GM21619 (cell line): ENCODE results near the gene SIRPB2.

Source experiments
- ATAC-seq: cut with Tn5 transposase; IDR thresholded peaks from one replicate; pipeline ENCODE4 v1.9.1; 2021; ENCODE audit not compliant: unreplicated experiment

The SIRPB2 gene

DNA sequence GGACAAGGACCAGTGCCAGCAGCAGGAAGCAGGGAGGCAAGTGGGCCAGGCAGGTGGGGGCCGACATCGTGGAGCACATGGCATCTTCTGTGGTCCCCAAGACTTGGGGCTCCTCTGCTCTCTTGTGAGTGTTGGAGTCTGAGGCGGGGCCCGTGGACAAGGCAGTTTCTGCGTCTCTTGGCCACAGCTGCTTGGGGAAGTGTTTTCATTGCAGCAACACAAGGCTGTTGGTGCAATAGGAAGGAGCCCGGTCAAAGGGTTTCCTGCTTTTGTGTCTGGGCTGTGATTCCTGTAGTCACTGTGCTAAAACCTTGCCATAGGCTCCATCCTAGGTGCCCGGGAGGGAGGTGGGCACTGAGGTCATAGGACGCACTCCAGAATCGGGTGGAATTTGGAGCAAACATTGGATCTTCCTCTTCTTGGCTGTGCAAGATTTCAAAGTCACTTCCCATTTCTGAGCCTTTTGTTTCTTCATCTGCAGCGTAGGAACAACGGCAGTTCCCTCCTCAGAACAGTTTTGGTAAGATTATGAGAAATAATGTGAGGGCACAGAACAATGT, at the start of gene SIRPB2:
SIRPB2 (minus strand) TSS at position 140 of the 560 bp plus-strand sequence; CDS start at position 79, 61 bp downstream.
- no peak for ATAC-seq

DNA sequence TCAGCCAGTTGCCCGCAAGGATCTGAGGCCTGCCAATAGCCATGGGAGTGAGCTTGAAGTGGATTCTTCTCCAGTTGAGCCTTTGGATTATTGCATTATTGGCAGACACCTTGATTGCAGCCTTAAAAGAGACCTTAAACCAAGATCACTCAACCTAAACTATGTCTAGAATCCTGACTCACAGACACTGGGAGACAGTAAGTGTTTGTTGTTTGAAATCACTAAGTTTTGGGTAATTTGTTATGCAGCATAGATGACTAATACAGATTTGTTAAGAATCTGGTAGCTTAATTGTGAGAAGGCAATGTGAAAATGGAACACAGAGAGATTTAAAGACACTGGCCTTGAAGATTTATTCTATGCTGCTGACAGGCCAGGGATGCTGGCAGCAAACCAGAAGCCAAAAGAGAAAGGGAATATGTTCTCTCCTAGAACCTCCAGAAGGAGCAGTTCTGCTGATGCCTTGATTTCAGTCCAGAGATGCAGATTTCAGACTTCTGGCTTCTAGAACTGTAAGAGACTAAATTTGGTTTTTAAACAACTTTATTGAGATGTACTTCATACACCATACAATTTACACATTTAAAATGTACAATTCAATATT, 48.7 kb upstream of the SIRPB2 start:
- ATAC-seq = no peak

DNA sequence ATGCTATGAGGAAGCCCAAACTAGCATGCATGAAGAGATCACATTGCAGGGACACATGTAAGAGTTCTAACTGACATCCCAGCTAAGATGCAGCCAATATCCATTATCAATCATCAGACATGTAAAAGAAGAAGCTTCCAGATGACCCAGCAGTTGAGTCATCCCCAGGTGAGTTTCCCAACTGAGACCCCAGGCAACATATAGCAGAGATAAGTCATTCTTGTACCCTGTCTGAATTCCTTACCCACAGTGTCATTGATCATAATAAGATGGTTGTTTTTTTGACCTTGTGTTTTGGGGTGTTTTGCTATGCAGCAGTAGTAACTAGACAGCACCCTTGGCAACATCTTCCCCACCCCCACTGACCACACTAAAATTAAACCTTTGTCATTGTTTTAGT, 47.4 kb upstream of the SIRPB2 start:
- ATAC-seq = no peak

DNA sequence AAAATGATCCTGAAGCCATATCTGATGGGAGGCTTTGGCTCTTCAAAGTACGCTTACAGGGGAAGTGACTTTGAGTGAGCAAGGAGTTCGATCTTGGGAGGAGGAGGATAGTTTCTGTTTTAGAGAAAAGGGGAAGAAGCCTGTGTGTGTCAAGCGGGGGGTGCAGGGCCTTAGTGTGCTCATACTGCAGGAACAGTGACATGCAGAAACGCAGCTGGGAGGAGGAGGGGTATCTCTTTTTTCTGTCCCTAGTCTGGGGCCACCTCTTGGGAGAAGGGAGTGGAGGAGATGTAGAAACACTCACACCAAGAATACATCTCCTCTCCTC, 46.5 kb upstream of the SIRPB2 start:
- ATAC-seq = no peak

DNA sequence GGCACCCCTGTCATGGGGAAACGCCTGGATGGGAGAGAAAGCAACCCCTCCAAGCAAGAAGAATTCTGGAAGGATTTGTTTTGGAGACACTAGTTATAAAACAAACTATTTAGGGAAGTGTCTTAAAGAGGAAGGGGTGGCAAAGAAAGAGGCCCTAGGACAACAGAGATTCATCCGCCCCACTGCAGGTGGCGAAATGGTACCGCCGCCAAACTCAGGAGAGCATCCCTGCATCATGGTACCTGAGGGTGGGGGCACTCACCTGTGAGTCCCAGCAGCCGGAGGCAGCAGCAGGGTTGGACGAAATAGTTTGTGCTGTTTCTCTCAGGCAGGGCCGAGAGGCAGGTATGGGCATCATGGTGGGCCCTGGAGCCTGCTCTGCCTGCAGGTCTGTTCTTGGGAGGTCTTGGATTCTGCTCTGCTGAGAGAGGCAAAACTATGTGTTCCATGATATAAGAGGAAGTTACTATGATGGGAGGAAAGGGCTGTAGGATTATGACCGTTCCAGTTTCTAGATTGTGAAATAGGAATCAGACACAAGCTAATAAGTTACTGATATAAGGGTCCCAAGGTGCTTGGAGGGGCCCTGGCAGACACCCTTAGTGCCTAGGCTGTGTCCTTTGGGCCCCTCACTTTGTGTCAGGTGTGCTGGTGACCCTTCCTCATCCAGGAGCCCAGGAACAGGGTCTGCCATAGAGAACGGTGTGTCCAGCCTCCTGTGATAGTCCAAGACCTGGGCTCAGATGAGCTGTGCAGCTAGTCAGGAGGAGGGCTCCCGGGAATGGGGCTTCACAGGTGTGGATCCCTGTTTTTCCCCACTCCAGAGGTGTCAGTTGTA, 45.9 kb upstream of the SIRPB2 start:
- no peak for ATAC-seq

DNA sequence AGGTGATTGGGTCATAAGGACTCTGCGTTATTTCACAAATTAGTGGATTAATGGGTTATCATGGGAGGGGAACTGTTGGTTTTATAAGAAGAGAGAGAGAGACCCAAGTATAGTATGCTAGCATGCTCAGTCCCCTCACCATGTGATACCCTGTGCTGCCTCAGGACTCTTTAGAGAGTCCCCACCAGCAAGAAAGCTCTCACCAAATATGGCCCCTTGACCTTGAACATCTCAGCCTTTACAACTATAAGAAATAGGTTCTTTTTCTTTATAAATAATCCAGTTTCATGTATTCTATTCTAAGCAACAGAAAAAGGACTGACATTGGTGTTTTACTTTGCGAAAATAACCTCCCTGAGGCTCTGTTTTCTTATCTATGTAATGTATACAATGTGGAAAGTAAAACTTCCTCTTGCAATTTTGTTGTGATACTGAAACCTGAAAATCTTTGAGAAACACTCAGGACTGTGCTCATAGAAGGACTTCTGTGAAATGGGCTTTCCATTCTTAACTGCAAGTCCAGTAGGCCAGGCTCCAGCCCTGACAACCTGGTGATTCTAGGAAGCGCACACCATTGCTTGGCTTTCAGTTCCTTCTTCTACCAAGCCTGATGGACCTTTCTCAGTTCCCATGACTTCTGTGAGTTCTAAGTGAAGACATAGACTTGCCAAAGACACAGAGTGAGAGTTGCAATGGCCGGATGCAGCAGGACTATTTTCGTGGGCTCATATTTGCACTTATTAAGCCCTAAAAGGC, 44.4 kb upstream of the SIRPB2 start:
- peak; percentile 94 for ATAC-seq

DNA sequence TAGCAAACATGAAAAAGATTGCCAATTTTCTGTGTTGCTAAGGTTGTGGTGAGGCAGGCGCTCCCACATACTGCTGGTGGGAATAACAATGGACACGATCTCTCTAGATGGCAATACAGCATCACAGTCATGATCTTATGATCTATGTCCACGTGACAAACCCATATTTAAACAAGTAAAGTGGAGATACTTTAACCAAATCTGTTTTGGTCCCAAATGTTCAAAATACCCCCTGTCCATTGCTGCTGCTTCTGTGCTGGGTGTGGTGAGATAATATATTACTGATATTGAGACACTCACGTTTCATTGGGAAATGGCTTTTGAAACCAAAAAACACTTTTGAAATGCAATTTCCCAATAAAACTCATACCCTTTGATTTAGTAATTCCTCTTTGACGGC, 43.3 kb upstream of the SIRPB2 start:
- ATAC-seq = no peak

DNA sequence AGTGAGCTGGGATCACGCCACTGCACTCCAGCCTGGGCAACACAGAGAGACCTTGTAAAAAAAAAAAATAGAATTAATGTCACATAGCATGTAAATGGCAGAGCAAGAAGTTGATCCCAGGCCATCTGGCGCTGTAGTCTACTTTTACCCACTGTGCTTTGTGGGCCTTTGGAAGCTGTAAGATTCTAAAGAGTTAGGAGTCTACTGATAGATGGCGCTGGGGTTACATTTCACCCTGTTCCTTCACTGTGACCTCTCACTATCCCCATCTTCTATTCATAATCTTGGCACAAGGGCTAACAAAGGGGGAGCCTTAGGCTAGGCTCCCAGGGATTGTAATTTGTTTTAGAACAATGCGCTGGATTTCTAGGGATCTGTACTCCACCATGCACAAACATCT, 41.8 kb upstream of the SIRPB2 start:
- ATAC-seq = no peak

DNA sequence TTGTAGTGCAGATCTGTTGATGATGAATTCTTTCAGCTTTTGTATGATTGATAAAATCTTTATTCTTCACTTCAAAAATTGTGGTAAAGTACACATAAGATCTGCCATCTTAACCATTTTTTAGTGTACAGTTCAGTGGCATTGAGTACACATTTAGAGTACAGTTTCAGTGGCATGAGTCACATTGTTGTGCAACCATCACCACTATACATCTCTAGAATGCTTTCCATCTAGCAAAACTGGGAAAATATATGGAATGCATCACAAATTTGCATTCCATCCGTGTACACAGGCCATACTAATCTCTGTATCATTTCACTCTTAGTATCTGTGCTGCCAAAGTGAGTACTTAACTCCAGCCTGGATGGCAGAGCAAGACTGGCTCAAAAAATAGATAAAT, 37.6 kb upstream of the SIRPB2 start:
- no peak for ATAC-seq

DNA sequence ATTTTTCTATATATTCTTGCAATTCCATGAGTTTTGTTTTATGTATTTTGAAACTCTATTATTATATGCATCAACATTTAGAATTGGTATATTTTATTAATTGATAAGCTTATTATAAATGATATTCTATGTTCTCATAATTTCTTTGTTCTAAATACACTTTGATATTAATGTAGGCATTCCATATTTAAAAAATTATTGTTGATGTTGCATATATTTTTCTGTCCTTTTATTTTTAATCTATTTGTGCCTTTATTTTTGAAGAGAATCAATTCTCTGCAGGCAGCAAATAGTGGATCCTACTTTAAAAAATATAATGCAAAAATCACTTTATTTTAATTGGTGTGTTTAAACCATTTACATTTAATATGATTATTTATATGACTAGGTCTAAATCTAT, 36.7 kb upstream of the SIRPB2 start:
- ATAC-seq = no peak

DNA sequence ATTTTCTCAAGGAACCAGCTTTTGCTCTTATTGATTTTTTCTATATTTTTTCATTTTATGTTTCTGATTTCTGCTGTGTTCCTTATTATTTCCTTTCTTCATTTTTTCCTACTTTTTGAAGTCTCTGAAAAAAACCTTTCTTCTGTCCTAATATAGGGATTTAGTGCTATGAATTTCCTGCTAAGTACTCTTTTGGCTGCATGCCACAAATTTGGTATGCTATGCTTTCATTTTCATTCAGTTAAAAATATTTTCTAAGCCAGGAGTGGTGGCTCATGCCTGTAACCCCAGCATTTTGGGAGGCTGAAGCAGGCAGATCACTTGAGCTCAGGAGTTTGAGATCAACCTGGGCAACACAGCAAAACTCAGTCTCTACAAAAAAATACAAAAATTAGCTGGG, 35.7 kb upstream of the SIRPB2 start:
- no peak for ATAC-seq

DNA sequence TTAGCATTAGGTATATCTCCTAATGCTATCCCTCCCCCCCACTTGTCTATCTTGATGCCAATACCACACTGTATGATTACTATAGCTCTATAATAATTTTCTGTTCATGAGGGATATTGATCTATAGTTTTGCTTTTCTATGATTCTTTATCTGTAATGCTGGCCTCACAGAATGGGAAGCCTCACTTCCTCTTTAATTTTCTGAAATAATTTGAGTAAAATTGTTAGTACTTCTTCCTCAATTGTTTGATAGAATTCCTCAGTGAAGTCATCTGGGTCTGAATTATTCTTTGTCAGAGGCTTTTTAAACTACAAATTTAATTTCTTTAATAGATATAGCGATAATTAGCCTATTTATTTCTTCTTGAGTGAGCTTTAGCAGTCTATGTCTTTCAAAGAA, 35.1 kb upstream of the SIRPB2 start:
- ATAC-seq = no peak

DNA sequence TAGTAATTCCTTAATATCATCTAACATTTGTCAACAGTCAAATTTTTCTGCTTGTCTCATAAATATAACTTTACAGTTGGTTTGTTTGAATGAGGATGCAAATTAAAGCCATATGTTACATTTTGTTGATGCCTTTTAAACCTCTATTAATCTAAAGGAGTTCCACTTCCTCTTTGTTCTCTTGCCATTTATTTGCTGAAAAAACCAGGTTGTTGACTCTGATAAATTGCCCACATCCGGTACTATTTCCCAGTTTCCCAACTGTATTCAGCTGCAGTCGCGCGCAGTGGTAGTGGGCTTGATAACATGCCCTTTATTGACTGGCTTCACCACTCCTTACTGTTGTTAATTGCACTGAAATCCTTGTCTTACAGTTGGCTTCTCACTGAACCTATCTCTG, 32.8 kb upstream of the SIRPB2 start:
- no peak for ATAC-seq

DNA sequence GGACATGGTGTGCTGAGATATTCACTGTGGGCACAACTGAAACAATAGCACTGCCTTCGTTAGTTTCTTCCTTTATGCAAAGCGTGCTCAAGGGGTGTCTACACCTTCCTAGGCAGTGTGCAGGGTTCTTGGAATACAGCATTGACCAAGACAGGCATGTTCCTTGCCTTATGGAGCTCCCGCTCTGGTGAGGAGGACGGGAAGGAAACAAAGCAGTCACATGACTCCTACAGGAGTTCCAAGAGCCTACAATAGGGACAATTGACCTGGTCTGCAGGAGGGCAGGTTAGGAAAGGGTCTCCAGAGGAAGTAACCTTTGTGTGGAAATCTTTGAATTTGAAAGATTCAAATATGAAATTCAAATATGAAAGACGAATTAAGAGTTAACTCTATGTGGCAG, 25.8 kb upstream of the SIRPB2 start:
- ATAC-seq = no peak

DNA sequence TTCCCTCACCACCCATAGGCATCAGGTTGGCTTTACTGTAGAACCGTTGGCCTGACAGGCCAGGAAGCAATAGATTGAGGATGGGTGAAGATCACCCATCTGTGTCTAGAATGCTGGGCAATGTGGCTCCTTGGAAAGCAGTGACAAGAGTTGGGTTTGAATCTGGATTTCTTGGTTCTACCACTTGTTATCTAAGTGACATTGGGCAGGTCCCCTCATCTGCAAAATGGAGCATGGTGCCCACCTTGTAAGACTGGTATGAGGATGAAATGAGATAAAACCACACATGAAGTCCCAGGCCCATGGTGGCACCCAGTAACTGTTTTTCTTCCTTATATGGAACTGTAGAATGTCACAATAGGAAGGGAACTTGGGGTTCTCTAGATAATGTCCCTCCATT, 22.6 kb upstream of the SIRPB2 start:
- no peak for ATAC-seq

DNA sequence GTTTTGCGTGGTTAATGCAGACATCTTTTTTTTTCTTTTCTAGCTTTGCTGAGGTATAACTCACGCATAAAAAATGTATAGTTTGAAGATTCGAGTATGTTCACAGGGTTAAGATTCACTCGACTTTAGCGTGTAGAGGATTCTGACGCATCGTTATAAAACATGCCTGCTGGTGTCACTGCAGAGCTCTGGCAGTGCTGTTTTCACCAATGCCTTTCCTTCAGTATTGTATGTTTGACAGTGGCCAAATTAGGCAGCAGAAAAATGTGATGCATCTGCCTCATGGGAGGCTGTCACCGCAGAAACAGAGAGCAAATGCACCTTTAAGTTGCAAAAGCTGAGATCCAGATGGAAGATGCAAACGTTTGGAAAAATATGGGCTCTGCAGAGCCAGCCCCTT, 18.0 kb upstream of the SIRPB2 start:
- no peak for ATAC-seq

DNA sequence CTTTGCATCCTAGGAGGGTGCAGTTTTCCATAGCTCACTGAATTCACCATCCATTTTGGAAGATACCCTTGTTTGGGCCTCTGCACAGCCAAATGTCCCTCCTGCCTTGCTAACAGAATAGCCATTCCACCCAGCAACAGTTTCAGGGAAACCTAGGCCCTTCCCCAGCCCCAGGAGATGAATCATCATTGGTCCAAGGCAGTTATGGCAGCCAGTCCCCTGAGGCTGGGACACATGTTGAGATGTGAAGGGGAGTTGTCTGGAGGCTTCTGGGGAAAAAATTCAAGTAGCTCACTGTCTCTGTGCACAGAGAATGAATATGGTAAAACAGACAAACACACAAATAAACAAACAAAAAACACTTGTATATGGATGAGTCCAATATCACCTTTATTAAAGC, 17.4 kb upstream of the SIRPB2 start:
- ATAC-seq = no peak

DNA sequence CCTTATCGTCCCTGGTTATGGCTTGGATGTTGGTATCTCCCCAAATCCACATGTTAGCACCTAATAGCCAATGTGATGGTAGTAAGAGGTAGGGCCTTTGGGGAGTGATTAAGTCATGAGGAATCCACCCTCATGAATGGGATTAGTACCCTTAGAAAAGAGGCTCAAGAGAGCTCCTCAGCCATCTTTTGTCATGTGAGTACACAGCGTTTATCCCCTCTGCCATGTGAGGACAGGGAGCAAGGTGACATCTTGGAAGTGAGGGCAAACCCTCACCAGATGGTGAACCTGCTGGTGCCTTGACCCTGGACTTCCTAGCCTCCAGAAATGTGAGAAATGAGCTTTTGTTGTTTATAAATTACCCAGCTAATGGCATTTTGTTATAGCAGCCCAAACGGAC, 16.1 kb upstream of the SIRPB2 start:
- no peak for ATAC-seq

DNA sequence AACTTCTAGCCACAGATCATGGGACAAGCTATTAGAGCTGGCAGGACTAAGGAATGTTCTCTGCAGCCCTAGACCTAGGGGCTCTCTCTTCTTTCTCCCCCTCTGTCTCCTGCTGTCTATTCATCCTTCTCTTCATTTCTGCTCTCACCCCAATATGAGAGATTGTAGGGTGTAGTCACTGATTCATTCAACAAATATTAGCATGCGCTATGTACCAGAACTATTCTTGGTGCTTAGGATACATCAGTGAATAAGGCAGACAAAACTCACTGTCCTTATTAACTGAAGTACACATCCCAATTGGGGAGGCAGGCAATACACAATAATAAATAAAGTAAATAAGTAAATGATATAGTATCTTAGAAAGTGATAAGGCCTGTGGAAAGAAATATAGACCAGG, 14.7 kb upstream of the SIRPB2 start:
- no peak for ATAC-seq

DNA sequence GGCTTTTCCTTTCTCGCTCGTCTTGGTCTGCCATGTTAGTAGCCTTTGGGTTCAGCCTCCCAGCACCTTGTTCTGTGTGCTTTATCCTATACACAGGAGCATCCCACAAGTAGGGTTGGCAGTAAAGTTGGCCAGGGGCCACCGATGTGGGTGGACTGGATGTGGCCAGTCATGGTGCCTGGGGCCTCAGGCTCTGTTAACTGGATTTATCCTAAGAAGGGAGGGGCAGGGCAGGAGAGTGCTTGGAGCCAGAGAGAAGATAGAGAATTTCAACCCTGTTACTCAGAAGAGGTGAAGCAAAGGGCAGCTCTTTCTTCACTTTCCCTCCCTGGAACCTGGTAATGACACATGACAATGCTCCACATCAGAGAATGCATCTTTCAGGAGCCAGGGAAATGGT, 14.1 kb upstream of the SIRPB2 start:
- no peak for ATAC-seq

DNA sequence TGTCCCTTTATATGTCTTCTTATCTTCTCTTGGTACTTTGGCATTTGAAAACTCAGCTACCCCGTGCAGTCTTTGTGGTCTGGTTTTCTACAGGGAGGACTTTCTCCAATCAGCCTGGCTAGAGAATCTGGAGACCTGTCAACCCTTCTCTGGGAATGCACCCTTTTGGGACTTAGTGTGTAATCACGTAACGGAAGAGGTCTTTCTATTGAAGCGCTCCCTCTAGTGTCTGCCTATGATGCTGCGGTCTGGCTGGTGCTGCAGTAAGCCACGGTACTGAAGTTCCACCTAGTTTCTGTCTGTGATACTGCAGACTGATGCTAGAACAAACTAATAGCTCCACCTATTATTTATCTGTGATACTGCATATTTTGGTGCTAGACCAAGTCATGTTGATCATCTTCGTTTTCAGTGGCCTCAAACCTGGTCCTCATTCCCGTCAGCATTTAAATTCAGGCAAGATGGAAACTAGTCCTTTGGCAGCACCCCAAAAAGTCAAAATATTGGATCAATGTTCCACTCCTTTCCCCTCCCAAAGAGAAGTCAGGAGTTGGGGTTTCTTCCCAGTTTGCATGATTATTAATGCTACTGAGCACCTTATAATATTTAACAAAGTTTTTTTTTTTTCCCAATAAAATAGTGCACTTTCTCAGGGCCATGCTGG, 12.5 kb upstream of the SIRPB2 start:
- peak; percentile 98 for ATAC-seq
